Stimulated activated CD4-positive, alpha-beta T cell treated with anti-CD3 and anti-CD28 coated beads, TNF-alpha, amount 100 ng/mL, for 4 hours (primary cell): ENCODE data around the gene SHC3.

Experiments used
- DNase-seq, 3 experiments: peaks; one replicate each; pipeline ENCODE4 v3.0.0-alpha.2; 2020; ENCODE audit warnings: low read depth in 3 of 3

SHC3 gene

GRCh38 chr9:89106224-89106851 lies 72.3 kb downstream of the SHC3 start:
- no peak for DNase-seq

GRCh38 chr9:89104821-89105220 lies 73.8 kb downstream of the SHC3 start:
- DNase-seq = no peak

GRCh38 chr9:89097219-89097618 lies 81.4 kb downstream of the SHC3 start:
- no peak for DNase-seq

- DNase-seq = no peak
Measured at GRCh38 chr9:89096807-89097206, 81.8 kb downstream of the SHC3 start.

- no peak for DNase-seq
Measured at GRCh38 chr9:89095761-89096528, 82.7 kb downstream of the SHC3 start.

- DNase-seq = no peak
Measured at GRCh38 chr9:89093201-89093975, 85.2 kb downstream of the SHC3 start.

- no peak for DNase-seq
Measured at GRCh38 chr9:89089176-89089575, 89.4 kb downstream of the SHC3 start.

GRCh38 chr9:89083626-89084025 lies 95.0 kb downstream of the SHC3 start:
- no peak for DNase-seq

GRCh38 chr9:89080193-89080592 lies 98.4 kb downstream of the SHC3 start:
- no peak for DNase-seq

GRCh38 chr9:89079391-89079790 lies 99.2 kb downstream of the SHC3 start:
- DNase-seq = no peak

- no peak for DNase-seq
Measured at GRCh38 chr9:89078860-89079259, 99.8 kb downstream of the SHC3 start.

GRCh38 chr9:89078421-89078820 lies 100.2 kb downstream of the SHC3 start:
- no peak for DNase-seq

GRCh38 chr9:89077519-89077918 lies 101.1 kb downstream of the SHC3 start:
- DNase-seq = no peak

GRCh38 chr9:89073397-89073796 lies 105.2 kb downstream of the SHC3 start:
- DNase-seq = no peak

- no peak for DNase-seq
Measured at GRCh38 chr9:89071591-89071990, 107.0 kb downstream of the SHC3 start.

- no peak for DNase-seq
Measured at GRCh38 chr9:89066835-89067234, 111.8 kb downstream of the SHC3 start.

- DNase-seq = no peak
Measured at GRCh38 chr9:89065921-89066320, 112.7 kb downstream of the SHC3 start.

- DNase-seq = no peak
Measured at GRCh38 chr9:89060790-89061189, 117.8 kb downstream of the SHC3 start.

- no peak for DNase-seq
Measured at GRCh38 chr9:89059925-89060506, 118.6 kb downstream of the SHC3 start.

GRCh38 chr9:89058906-89059305 lies 119.7 kb downstream of the SHC3 start:
- DNase-seq = no peak

GRCh38 chr9:89054865-89055495 lies 123.6 kb downstream of the SHC3 start:
- no peak for DNase-seq

GRCh38 chr9:89053301-89053700 lies 125.3 kb downstream of the SHC3 start:
- DNase-seq = no peak
